ENCODE data around the gene SLC24A3.

SLC24A3 gene

GRCh38 chr20:19269737-19270340, 57.4 kb downstream of the SLC24A3 start (continued):
- TF ChIP-seq ZNF488 (tag by site-specific recombination; IDR thresholded peaks at IDR 0.05) (no peak), ZNF148 (tag by site-specific recombination; IDR thresholded peaks at IDR 0.05; ENCODE audit: borderline replicate concordance) (no peak)

GRCh38 chr20:19271879-19272651, 59.6 kb downstream of the SLC24A3 start:
- H3K4me3 ChIP-seq (ENCODE audit: low read depth, low read length) = no peak overlapping the region
- TF ChIP-seq ATF2 (tag by site-specific recombination; IDR thresholded peaks at IDR 0.05; ENCODE audit: low read depth) = no peak
- TF ChIP-seq ZNF133 (tag by site-specific recombination; IDR thresholded peaks at IDR 0.05) = no peak
- no peak for TF ChIP-seq ZNF626 (tag by site-specific recombination; IDR thresholded peaks at IDR 0.05)
- TF ChIP-seq ZNF121 (tag by site-specific recombination; IDR thresholded peaks at IDR 0.05) = no peak
- no peak for TF ChIP-seq ZNF138 (tag by site-specific recombination; IDR thresholded peaks at IDR 0.05; ENCODE audit: borderline replicate concordance)
- TF ChIP-seq GLIS2 (tag by site-specific recombination; IDR thresholded peaks at IDR 0.05) = no peak
- no peak for TF ChIP-seq ZNF266 (tag by site-specific recombination; IDR thresholded peaks at IDR 0.05; ENCODE audit: low read depth)
- no peak for TF ChIP-seq ZNF433 (tag by site-specific recombination; IDR thresholded peaks at IDR 0.05; ENCODE audit: low read depth)
- TF ChIP-seq BCL11B (tag by site-specific recombination; IDR thresholded peaks at IDR 0.05; ENCODE audit: low read depth) = no peak
- TF ChIP-seq ZNF223 (tag by site-specific recombination; IDR thresholded peaks at IDR 0.05) = no peak
- TF ChIP-seq ZNF146 (tag by site-specific recombination; IDR thresholded peaks at IDR 0.05) = no peak
- no peak for TF ChIP-seq ZSCAN23 (tag by site-specific recombination; IDR thresholded peaks at IDR 0.05)
- no peak for TF ChIP-seq HIC1 (tag by site-specific recombination; IDR thresholded peaks at IDR 0.05)
- no peak for TF ChIP-seq ZSCAN5A (tag by site-specific recombination; IDR thresholded peaks at IDR 0.05)
- no peak for TF ChIP-seq ZBTB6 (tag by site-specific recombination; IDR thresholded peaks at IDR 0.05)
- no peaks in the 10 kb centered on the region for H3K4me1 ChIP-seq (ENCODE audit: control insufficient read depth, insufficient read depth, low read length)
- no peaks in the 10 kb centered on the region for H3K36me3 ChIP-seq (ENCODE audit: control insufficient read depth in 2 of 2, insufficient read depth in 1 of 2, low read length in 2 of 2)
- POLR2A ChIA-PET = no interaction called here
- CTCF ChIA-PET = no interaction called here
- H3K9me3 ChIP-seq (ENCODE audit: control insufficient read depth, insufficient read depth, low read depth, low read length) = no peaks in the 10 kb centered on the region
- no peak overlapping the region for H3K27ac ChIP-seq (ENCODE audit: extremely low read depth, low read depth, low read length)
